Hematopoietic multipotent progenitor cell treated with erythropoietin and hydrocortisone succinate and interleukin-3 and kit ligand, for 17 days (in vitro differentiated cells): Measurements from ENCODE around the gene DCTPP1.
"Not testable (repeated sequence)": the region's sequence is repeated elsewhere in the genome, so short reads cannot be mapped to it uniquely, and the experiment has no call there.

ENCODE experiments used
- DNase-seq: peaks from one replicate; pipeline ENCODE4 v3.0.0-alpha.2; 2015; ENCODE audit warnings: low spot score

DCTPP1 gene

DNA sequence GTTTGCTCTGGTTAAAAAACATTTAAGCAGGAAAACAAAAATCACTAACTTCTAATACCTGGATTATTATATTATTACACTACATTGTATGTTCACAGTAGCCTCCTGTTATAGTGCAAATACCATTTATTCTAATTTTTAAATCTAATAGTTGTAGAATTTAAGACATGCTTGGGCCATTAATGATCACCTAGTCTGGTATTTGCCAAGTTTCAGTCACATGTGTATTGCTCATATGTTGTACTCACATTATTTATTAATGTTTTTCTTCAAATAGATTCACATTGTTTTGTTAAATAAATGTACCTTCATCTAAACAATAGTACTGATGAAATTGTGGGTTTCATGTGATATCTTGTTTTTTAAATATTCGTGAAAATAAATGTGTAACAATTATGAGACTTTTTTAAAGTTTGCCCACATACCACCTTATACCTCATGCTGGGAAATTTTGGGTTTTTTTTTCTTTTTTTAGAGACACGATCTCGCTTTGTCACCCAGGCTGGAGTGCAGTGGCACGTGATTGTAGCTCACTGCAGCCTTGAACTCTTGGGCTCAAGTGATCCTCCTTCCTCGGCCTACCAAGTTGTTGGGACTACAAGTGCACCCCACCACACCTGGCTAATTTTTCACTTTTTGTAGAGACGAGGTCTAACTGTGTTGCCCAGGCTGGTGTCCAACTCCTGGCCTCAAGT lies 16.6 kb downstream of the DCTPP1 start:
- no peak for DNase-seq

- peak; percentile 92 for DNase-seq
Observed at GRCh38 chr16:30409125-30410060, 20.4 kb downstream of the DCTPP1 start.

- DNase-seq: no peak
Observed at GRCh38 chr16:30407804-30408534, 21.9 kb downstream of the DCTPP1 start.

DNA sequence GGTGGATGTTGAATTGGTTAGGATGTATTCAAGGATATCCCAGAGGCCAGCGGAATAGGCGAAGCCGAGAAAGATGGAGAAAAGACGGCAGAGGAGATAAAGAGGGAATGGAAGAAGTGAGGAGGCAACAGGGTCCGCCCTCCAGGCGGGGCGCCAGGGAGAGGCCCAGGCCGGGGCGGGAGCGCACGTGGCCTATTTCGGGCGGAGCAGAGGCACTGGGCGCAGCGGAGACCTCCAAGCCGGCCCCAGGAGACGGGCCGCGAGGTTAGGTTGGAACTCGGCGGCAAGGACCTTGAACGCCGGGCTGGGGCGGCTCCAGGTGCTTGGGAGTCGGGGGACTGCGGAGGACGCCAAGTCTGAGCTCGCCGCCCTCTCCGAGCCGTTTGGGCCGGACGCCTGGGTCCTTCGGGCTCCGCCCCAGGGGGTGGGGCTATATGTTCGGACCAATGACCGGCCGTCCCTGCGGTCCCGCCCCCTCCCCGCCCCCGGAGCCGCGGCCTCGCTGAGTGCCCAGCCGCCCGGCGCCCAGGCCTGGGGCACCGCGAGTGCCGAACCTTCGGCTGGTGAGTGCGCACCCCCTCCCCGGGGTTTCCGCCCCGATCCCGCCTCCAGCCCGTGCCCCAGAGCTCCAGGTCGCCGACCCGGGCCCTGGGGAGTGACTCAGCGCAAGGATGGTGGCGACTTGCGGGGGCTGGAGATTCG lies 22.6 kb downstream of the DCTPP1 start, which contains the start of gene ZNF771:
ZNF771 (plus strand) TSS at position 505 of the 702 bp plus-strand sequence. CDS start 448 bp downstream, outside the sequence.
- peak; percentile 93 for DNase-seq

DNA sequence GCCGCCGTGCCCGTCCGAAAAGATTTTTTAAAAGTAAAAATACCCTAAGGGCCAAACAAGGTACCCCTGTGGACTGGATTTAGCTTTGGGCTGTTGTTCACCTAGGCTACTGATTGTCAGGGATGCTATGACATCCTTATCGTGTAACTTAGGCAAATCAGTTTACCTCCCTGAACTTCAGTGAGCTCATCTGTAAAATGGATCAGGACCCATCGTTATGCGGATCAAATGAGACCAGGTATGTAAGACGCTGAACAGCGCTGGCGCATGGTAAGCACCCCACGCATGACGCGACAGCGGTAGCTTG lies 23.1 kb downstream of the DCTPP1 start:
- no peak for DNase-seq

DNA sequence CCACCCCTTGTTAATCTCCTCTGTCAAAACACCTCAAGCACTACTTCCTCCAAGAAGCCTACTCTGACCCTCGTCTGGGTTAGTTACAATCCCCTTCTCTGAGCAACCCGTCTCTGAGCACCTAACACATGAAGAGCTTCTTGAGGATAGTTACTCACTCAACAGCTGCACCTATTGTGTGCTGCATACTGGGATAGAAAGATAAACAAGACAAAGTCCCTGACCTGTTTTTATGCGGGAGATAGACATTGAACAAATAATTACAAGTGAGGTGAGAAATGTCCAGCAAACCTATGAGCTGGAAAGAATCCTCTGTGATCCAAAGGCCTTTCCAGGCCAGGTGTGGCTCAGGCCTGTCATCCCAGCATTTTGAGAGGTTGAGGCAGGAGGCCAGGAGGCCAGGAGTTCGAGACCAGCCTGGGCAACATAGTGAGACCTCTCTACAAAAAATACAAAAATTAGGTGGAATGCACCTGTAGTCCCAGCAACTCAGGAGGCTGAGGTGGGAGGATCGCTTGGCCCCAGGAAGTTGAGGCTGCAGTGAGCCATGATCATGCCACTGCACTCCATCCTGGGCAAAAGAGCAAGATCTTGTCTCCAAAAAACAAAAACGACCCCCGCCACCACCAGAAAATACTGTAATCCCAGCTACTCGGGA lies 27.9 kb downstream of the DCTPP1 start:
- no peak for DNase-seq

DNA sequence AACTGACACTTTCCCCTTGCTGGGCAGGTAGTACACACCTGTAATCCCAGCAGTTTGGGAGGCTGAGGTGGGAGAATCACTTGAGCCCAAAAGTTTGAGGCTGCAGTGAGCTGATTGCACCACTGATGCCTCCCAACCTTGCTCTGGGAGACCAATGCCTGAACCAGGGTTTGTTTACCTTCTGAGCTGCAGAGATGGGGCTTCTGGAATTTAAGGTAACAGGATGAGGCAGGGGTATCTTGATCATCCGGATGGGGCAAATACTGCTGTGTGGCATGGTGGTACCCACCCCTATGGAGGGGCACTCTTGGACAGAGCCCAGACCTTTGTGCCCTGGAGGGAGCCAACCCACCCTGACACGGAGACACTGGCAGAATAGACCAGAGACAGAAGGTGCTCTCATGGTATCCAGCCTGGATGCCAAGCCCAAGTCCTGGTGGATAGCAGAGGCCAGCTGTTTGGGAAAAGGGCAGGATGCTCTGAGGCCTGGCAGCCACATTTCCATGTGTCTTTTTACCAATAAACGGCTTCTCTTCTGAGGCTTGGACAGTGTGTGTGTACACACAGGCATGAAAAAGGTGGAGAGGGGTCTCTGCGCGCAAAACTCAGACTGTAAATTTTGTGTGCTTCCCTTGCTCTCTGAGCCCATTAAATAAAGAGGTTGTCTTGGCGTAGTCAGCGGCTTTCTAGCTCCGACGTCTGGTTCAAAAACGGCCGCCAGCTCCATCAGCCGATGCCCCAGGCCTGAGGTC lies 30.2 kb downstream of the DCTPP1 start:
- DNase-seq: no peak

DNA sequence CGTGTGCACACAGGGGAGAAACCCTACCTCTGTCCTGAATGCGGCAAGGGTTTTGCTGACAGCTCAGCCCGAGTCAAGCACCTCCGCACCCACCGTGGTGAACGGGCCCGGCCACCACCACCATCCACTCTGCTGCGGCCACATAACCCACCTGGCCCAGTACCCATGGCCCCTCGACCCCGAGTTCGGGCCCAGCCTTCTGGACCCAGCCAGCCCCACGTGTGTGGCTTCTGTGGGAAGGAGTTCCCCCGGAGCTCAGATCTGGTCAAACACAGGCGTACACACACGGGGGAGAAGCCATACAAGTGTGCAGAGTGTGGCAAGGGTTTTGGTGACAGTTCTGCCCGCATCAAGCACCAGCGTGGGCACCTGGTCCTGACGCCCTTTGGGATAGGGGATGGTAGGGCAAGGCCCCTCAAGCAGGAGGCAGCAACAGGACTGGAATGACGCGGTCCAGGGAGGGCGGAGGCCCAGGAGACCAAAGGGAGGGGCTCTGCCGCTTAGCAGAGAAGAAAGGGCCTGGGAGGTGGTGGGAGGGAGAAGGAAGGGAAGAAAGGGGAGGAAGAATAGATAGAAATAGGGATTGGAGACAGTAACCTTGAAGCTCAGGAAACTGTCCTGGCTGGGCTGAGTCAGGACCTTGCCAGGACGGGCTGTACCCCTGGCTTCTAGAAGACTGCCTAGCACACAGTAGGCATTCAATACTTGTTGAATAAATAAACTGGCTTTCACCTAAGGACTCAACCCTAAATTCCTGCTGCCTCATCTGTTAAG lies 31.0 kb downstream of the DCTPP1 start:
- DNase-seq: no peak

DNA sequence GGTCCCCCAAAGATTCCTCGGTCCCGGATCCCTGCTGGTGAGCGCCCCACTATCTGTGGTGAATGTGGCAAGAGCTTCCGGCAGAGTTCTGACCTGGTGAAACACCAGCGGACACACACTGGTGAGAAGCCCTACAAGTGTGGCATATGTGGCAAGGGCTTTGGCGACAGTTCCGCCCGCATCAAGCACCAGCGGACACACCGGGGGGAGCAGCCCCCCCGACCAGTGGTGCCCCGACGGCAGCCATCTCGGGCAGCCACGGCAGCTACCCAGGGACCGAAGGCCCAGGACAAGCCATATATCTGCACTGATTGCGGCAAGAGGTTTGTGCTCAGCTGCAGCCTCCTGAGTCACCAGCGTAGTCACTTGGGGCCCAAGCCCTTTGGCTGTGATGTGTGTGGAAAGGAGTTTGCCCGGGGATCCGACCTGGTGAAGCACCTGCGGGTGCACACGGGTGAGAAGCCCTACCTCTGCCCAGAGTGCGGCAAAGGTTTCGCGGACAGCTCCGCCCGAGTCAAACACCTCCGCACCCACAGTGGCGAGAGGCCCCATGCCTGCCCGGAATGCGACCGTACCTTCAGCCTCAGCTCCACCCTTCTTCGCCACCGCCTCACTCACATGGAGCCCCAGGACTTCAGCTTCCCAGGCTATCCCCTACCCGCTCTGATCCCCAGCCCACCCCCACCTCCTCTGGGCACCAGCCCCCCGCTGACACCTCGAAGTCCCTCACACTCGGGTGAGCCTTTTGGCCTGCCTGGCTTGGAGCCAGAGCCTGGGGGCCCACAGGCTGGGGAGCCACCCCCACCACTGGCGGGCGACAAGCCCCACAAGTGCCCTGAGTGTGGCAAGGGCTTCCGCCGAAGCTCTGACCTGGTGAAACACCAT lies 31.8 kb downstream of the DCTPP1 start:
- no peak for DNase-seq

- no peak for DNase-seq
Observed at GRCh38 chr16:30397056-30397455, 32.8 kb downstream of the DCTPP1 start.

GRCh38 chr16:30396627-30397026 lies 33.2 kb downstream of the DCTPP1 start:
- DNase-seq: not testable (repeated sequence)

DNA sequence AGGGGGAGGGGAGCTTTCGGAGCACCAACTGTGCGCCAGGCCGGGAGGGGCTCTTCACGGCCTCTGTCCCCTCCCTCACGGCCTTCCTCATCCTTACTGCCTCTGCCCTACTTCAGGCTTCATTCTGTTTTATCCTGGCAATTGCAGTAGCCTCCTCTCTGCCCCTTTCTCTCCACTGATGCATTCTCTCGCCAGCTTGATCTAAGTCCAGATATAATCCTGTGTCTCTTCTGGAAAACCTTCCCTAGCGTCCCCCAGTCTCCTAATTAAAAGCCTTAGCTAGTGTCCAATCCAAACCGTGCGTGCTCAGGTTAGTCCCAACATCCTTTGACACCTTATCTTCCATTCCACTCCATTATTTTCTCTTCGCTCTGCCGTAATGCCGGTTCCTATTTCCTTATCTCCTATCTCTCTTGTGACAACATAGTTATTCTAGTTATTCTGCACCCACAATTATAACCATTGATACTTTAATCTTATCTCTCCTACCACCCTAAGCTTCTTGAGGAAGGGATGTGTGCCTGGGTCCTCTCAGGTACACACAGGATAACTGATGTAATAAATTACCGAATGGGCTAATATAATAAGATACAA lies 33.7 kb downstream of the DCTPP1 start:
- DNase-seq: no peak

GRCh38 chr16:30395155-30395991 lies 34.5 kb downstream of the DCTPP1 start, which contains the start of gene ZNF48:
TSS of gene ZNF48 (plus strand) at chr16:30395420. CDS start at chr16:30395795, 375 bp downstream.
- DNase-seq: peak; percentile 62

DNA sequence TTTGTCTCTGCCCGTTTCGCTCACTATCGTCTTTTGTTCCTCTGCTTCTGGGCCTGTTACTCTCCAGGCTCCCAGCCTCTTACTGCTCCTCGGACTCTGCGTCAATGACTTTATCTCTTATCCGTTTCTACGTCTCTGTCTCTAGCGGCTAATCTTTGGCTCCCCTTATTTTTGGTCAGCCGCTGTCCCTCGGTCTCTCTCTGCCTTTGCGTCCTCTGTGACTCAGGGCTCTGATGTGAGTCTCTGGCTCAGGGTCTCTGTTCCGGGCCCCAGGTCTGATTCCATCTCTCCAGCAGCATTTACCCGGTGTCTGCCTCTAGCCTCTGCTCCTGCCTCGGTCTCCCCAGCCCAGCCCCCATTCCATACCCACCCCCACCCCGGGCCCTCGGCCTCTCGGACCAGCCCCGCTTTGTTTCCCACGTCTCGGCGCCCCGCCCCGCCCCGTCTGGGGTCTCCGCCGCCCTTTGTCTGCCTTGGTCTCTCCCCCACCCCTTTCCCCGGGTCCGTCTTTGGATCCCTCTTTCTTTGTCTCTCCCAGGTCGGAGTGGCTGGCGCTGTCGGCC lies 35.2 kb downstream of the DCTPP1 start:
- DNase-seq: no peak

DNA sequence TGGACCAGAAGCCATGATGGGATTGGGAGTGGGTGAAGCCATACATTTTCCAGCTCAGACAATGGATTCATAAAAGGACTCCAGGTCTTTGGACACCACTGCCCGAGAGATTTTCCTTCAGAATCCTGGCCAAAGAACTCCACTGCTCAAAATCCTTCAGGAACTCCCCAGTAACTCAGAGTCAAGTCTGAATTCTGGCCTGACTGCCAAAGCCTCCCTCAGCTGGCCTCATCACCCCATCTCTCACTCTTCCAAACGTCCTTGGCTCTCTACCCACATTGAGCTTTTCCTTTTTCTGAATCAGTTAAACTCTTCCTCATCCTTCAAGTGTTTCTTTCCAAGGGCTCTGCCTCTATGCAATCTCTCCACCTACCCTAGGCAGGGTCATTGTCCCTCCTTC lies 46.3 kb downstream of the DCTPP1 start:
- DNase-seq: no peak

DNA sequence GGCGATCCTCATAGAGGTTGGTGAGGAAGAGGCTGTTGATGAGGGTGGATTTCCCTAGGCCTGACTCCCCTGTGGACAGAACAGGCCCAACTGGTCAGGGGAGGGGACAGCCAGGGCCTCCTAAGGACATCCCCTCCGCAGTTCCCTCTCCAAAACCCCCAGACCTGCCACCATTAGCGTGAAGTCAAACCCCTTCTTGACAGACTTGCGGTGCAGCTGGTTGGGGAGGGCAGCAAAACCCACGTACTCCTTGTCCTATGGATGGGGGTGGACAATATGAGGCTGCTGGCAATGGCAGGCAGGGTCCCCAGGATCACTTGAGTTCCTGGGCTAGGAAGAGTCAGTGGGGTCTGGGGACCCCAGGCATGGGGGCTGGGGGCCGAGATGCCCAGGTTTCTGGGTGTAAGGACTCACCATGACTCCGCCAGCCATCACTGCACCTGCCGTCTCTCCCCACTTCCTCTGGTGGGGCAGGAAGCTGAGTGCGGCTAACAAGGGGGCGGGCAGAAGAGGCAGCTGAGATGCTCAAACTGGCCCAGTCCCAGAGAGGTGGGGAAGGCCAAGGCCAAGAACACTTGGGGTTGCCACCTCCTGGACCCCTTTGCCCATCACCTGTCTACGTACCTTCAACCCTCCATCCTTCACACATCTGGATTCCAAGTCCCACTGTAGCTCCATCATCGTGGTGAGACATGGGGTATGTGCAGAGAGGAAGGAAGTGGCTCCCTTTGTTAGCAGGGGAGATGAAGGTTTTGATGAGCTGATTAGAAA lies 47.5 kb downstream of the DCTPP1 start, which contains the start of gene SEPTIN1:
SEPTIN1 (minus strand) TSS at position 451 of the 771 bp plus-strand sequence; CDS start at position 432, 19 bp downstream.
- DNase-seq: no peak
